Posterior cingulate gyrus (tissue), 11 donors: ENCODE results near the gene PAFAH2.
"Not testable (repeated sequence)": the region's sequence is repeated elsewhere in the genome, so short reads cannot be mapped to it uniquely, and the experiment has no call there.

ENCODE experiments used
- DNase-seq, 10 donors: peaks; one replicate each; pipeline versions ENCODE4 v3.0.0 to v3.0.0-alpha.2; 2020 to 2021; ENCODE audit warnings: mixed read lengths in 3 of 10
- intact Hi-C: fragments of 100-400 bp; cut with DNase I; formaldehyde crosslinking; loops from one replicate; pipeline ENCODE4 v1.15.1; 2023

PAFAH2 gene

DNA sequence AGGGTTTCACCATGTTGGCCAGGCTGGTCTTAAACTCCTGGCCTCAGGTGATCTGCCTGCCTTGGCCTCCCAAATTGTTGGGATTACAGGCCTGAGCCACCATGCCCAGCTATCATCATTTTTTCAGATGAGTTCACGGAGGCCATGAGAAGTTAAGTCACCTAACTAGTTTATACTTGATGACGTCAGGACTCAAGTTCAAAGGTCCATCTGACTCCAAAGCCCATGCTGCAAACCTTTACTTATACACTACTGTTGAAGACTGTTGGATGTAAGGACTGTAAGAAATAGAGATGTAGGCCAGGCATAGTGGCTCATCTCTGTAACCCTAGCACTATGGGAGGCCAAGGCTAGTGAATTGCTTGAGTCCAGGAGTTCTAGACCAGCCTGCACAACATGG, 50.8 kb downstream of the PAFAH2 start:
- intact Hi-C loops, result no loop called here
- DNase-seq, result no peak

DNA sequence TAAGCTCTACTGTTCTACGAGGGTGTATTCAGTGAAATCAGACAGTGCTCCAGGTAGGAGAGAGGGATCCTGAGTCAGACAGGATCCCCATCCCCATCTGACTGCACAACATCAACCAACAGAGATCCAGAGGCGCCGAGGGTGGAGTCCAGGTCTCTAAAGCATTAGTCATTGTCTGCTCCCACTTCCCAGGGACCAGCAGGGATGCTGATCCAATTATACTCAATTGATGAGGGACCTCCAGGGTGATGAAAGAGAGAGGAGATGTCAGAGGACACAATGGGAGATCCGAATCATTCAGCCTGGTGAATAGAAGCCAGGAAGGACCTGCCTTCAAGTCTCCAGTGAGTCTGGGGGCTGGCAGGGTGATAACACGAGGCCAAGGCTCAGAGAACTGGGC, 52.1 kb downstream of the PAFAH2 start:
- intact Hi-C loops, result no loop called here
- peak in 1 of 10 donors; percentile 29 for DNase-seq

DNA sequence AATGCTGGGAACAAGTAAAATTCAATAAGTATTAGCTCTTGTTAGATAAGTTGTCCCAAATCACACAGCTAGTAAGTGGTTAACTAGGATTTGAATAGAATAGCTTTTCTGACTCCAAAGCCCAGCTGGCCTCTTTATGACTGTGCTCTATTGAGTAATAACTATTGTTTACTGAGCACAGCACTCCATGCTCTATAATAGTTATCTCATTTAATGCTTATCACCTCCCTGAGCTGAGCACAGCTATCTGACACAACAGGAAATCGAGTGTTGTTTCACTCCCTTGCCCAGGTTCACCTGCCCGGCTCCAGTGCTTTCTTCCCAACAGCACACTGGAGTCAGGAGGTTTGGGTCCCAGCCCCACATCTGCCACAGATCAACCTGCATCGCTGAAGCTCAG, 52.9 kb downstream of the PAFAH2 start:
- intact Hi-C loops, result no loop called here
- DNase-seq, result no peak

DNA sequence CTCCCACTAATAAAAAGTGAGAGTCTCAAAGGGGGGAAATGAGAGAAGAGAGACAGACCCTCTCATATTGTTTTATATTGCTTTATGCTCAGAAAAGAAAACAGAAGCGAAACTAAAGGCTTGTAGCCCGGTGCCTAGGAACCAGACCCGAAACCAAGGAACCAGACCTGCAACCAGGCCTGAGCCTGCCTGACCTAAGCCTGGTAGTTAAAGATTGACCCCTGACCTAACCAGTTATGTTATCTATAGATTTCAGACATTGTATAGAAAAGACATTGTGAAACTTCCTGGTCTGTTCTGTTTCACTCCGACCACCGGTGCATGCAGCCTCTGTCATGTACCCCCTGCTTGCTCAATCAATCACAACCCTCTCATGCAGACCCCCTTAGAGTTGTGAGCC, 54.4 kb downstream of the PAFAH2 start:
- DNase-seq, intact Hi-C loops: not testable (repeated sequence)

DNA sequence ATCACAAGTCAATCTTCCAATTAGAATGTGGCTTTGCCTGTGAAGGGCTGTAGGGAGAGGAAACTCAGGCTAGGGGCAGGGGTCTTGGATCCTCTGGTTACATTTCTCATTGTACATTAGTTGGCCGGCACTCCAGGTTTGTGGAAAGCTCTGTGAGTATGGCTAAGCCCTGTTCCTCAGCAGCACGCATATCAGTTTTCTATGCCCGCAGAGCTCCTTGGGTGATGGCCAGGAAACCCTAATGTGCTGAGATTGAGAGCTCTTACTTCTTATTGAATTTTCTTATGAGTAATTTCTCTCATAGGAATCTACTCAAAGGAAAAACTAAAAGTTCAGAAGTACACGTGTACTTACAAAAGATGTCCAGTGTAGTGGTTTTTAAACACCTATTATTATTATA, 60.9 kb downstream of the PAFAH2 start:
- intact Hi-C loops, result no loop called here
- DNase-seq, result peak in 1 of 10 donors; percentile 22

DNA sequence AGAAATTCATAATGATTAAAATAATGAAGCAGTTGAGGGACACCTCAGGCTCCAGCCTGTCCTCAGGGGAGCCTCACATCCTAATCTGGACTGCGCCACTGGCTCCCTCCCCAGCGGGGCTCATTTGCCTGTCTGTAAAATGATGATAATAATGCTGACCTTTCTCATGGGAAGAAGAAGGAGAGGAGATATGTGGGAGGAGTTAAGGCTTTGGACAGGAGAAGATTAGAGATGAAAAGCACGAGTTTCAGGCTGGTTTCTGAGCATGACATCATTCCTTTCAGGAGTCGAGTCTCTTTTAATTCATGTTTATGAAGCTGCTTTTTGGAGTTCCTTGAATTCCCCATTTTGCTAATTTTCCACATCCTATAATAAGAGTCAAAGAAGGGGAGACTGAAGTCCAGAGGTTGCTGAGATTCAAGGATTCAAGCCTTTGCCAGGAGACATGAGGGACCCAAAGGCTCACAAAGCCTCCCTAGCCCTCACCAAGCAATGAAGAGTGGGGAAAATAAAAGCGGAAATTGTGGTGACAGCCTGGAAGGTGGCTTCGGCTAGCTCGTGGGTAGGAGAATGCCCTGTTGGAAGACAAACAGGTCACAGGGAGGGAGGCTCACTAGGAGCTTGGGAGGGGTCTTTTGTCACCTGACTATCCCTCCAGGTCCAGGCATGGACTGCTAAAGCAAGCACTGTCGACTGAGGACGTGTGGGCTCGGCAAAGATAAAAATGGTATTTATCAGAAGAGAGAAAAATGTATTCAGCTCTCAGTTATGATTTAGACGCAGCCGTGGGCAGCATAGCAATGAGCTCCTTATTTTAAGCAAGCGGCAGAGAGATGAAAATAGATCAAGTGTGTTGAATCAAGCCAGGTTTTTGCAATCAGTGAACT, 64.1 kb downstream of the PAFAH2 start:
- DNase-seq, result peak in 3 of 10 donors; percentile 60 to 89 (median 77)
- intact Hi-C loops, result no loop called here

DNA sequence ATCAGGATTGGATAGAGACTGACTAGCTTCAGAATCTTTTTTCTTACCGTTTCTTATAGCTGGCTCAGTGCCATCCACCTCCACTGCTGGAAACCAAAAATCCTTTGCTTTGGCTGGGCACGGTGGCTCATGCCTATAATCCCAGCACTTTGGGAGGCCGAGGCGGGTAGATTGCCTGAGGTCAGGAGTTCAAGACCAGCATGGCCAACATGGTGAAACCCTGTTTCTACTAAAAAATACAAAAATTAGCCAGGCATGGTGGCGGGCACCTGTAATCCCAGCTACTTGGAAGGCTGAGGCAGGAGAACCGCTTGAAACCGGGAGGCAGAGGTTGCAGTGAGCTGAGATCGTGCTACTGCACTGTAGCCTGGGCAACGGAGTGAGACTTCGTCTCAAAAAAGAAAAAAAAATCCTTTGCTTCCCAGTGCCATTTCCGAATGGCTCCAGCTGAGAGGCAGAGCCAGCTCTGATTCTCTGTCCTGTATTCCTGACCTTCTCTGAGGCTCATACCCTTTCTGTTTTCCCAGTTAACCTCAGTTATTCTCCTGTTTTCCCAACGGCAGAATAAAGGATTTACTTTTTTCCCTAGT, 65.0 kb downstream of the PAFAH2 start:
- intact Hi-C loops, result not testable (repeated sequence)
- DNase-seq, result peak in 1 of 10 donors; percentile 80

DNA sequence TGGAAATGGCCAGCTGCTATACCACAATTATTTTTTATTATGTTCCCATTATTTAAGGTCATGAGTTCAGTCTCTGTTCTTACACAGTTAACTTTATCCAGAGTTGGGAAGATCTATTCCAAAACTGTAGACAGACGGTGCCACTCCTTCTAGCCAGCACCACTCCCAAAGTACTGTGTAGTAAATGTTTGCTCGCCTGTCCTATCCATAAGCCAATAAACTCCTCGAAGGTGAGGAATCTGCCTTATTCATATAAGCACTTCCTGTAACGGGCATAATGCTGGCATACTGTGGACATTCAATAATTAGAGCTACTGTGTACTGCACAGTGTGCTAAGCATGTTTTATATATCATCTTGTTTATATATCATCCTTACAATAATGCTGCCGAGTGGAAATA, 65.5 kb downstream of the PAFAH2 start:
- DNase-seq, result peak in 1 of 10 donors; percentile 2
- intact Hi-C loops, result no loop called here

DNA sequence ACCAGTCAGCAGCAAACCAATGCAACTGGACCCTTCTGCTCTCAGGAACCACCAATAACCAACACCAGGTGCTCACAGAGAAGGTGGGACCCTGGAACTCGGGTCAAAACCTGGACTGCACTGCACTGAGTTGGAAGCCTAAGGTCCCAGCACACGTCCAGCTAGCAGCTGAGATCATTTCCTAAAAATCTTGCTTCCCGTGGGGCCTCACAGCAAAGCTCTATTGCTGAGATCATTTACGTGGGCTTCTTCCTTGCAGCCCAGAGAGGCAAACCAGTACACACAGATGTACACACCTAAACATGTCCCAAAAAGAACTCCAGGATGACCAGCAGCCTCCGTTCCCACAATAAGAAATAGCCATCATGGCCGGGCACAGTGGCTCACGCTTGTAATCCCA, 68.8 kb downstream of the PAFAH2 start:
- no peak for DNase-seq
- intact Hi-C loops, result no loop called here

DNA sequence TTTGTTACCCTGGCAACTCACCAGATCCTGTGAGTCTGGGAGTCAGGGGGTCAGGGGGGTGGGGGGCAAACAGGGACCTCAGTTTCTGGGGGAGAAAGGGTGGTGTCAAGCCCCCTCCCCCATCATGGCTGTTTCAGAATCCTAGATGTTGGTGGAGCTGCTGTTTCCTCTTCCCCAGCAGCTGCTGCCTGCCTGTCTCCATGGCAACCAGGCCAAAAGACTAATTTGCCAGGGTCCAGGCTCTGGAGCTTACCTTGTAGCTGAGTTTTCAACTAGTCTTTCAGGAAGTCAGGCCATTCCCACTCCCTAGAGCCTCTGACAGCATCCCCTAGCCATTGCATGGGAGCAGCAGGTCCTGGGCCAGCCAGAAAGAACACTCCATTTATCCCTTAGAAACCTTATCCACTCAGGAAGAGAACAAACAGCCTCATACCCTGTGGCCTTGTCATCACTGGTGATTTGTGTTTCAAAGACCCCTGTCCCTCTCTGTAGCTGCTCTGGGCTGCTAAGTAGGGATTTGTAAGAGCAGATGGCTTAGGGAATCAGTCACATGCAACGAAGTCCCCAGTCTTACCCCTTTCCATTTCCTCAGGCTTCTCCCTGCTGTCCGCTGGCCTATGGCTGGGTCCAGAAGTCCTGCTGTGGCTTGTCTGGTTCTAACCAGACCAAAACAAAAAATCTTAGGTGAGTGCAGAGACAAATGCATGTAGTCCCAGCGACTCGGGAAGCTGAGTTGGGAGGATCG, 70.2 kb downstream of the PAFAH2 start:
- DNase-seq, result peak in 3 of 10 donors; percentile 47 to 90 (median 79)
- intact Hi-C loops, result no loop called here

DNA sequence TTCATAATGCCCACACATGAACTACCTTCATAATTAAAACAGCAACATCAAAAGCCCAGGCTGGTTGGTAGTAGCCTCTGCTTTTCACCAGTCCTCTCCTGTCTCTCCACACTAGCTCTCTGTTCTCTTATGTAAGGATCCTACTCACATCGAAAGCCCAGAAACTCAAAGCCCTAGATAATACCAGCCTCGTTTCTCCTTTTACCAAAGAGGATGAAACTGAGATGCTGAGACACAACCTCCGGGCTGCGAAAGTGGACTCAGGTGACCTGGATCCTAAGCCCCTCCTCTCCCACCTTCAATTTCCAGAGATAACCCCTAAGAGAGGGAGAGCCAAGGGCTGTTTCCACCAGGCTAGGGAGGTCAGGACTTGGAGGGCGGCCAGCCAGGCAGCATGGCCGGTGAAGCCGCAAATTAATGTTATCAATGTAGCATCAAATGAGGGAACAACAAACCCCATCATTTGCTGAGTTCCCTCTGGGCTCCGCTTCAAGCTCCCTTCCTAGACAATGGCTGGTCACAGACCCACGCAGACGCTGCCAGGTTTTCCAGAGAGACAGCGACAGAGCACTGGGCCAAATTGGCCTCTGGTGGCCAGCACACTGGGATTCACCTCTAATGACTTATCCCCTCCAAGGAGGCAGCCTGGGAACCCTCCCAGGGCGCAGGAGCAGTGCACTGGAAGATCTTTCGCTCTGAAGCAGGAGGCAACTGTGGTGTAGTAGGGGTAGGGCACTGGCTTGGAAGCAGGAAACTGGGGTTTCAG, 70.9 kb downstream of the PAFAH2 start:
- intact Hi-C loops, result no loop called here
- DNase-seq, result peak in 7 of 10 donors; percentile 47 to 93 (median 65)

DNA sequence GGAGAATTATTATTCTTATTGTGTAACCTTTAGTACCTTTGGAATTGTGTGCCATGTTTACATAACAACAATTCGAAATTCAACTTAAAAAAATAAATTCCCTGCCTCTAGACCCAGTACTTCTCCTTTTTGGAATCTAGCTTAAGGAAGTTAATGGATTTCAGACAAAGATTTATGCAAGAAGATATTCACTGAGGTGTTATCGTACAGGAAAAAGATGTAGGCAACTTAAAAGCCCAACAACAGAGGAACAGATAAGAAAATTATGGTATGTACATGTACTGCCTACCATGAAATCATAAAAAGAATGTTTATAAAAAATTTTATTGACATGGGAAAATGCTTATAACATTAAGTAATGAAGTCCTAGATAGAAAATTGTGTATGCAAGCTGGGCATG, 73.4 kb downstream of the PAFAH2 start:
- DNase-seq, result no peak
- intact Hi-C loops, result no loop called here

DNA sequence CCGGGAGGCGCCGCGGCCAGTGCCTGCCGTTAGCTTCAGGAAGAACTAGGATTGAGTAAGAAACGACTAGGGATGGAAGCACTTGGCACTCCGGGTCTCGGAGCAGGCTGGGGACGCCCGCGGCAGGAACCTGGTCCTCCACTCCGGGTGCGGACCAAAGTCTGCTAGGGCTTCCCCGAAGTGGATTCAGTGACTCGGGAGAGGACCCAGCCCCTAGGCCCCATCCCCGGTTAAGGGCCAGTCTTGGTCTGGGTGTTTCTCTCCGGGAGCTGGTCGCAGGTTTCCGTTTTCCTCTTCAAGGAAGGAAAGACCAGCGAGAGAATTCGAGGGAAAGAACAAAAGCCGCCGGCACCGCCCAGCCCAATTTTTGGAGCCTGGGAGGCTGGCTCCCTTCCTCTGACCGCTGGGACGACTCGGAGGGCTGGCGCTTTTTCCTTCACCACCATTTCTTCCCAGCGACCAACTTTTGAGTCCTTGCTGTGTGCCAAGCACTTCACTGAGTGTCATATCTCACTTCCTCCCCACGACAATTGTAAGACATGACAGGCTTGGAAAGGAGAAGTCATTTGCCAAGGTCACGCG, 74.8 kb downstream of the PAFAH2 start:
- intact Hi-C loops, result no loop called here
- DNase-seq, result peak in 6 of 10 donors; percentile 22 to 84 (median 38)

DNA sequence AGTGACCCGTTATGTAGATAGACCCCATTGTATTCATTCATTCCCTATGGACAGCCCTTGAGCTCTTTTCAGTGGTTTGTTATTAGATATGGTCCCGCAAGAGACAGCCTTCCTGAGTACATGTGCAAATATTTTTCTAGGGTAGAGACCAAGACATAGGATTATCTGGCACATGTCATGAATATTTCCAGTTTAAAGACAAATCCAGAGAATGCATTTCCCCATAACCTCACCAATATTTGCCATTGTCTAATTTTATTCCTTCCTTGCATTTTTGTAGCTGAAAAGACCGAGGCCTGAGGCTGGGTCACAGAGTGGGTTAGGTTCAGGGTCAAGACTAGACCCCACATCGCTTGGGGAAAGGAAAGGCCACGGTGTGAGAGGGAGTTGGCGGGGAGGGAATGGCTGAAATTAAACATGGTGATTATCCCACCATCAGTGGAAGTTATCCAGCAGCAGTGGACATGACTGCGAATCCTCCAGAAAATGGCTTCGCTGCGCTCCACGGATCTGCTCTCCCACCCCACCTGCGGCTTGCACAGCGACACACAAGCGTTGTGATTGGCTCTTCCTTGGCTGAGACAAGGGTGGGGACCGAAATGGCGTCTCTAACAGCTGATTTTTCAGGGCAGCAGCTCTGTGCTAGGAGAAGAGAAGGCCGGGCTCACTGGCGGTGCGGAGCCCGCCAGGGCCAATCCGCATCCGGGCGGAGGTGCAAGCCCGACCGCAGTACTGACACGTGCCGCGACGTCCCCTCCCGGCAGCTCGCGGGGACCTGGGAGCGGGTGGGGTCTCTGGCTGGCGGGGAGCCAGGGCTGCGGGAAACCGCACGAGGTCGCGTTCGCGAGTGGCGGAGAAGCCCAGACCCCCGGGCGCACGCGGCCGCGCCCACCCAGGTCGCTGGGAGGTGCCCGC, 75.5 kb downstream of the PAFAH2 start:
- intact Hi-C loops, result no loop called here
- peak; percentile 40 to 96 (median 70) for DNase-seq

DNA sequence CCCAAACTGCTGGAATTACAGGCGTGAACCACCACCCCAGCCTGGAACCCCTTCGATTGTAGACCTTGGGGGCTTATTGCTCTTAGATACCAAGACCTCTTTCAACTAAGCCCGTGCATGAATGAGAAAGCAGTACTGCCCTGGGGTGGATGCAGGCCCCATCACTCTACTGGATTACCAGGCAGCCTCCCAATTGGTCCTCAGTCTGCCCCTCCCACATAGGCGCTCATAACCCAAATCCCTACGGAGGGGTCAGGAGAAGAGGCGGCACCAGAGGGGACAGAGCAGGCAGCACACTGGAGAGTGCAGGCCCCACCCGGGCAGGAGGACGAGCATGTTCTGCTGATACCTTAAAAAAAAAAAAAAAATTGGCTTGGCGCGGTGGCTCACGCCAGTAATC, 79.2 kb downstream of the PAFAH2 start:
- intact Hi-C loops, result no loop called here

DNA sequence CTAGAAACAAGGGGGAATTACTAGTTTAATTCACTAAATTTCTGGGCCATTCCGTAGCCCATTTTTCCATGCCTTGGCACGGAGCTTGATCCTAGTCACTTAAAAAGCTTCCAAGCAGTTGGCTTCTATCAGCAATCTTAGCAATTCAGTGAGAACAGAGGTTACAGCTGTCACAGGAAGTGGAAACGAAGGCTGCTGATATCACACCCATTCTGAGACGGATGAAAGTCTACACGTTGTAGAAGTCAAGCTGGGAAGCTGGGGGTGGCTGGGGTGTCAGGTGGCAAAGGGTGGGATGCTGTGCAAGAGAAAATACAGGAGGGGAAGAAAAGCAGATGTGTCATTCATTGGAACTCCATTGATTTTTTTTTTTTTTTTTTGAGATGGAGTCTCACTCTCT, 79.9 kb downstream of the PAFAH2 start:
- DNase-seq, result peak in 1 of 10 donors; percentile 20
- intact Hi-C loops, result no loop called here

More for the DNA sequence above, 79.2 kb downstream of the PAFAH2 start:
- peak in 1 of 10 donors; percentile 42 for DNase-seq

DNA sequence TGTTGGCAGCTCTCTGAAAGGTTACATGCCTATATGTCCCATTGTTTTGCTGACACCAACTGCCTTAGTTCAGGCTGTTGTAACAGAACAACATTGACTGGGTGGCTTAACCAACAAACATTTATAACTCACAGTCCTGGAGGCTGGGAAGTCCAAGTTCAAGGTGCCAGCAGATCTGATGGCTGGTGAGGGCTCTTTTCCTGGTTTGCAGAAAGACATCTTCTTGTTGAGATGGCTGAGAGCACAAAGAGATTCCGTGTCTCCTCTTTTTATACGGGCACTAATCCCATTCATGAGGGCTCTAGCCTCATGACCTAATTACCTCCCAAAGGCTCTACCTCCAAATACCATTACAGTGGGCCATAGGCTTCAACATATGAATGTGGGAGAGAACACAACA, 81.4 kb downstream of the PAFAH2 start:
- DNase-seq, result no peak
- intact Hi-C loops, result no loop called here

DNA sequence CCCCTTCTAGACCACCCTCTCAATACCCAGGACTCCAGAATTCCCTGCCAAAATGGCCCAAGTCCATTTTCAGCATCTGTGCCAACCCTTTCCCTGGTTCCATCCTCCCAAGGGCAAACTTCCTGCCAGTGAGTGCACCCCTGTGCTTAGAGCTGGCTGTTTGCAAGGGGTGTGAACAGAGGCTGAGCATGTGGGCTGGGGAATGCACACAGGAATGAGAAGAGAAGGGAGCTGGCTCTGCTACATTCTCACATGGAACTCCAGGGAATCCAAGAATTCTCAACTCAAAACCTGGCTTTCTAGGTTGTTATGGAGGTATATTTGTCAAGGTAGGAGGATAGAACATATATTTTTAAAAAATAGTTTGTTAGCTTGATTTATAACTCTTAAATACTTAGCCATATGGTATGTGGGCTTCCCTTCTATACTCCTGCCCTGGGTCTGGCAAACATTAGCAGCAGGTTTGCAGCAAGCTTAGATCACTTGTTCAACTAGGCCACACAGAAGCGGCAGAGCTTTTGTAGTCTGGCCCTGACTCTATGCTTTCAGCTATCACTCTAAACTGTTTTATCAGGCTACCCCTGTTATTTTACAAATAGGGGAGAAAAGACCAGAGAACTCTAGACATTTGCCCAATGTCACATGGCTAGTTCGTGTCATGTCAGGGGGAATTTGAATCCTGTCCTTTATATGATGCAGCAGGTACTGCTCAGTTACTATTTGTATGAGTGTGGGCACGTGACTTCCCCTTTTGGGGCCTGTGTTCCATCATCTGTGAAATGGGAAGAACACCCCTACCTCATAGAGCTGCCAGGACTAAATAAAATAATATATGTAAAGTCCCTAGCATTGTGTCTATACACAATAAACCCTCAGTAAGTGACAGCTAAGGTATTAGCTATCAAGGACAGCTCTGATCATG, 83.5 kb downstream of the PAFAH2 start:
- intact Hi-C loops, result no loop called here
- peak in 4 of 10 donors; percentile 63 to 92 (median 84) for DNase-seq
